ENCODE data around the gene KRT86.
"Not testable (repeated sequence)": the region's sequence is repeated elsewhere in the genome, so short reads cannot be mapped to it uniquely, and the experiment has no call there.

KRT86 gene

GRCh38 chr12:52342781-52343490, 68.5 kb downstream of the KRT86 start:
- no peak for DNase-seq (ENCODE audit: insufficient read length)
- no peak for FAIRE-seq
- no peak for TF ChIP-seq TAF1 (IDR thresholded peaks at IDR 0.05; ENCODE audit: borderline replicate concordance, low read depth, low read length)

- FAIRE-seq (no peak), DNase-seq (ENCODE audit: insufficient read length) (no peak)
- TF ChIP-seq POLR2A (IDR thresholded peaks at IDR 0.05; ENCODE audit: low read depth, low read length) (no peak), POLR2AphosphoS5 (IDR thresholded peaks at IDR 0.05; ENCODE audit: low read depth, low read length) (no peak), TAF1 (IDR thresholded peaks at IDR 0.05; ENCODE audit: borderline replicate concordance, low read depth, low read length) (no peak)
These were observed 69.1 kb downstream of the KRT86 start for GRCh38 chr12:52343550-52343949.

GRCh38 chr12:52344111-52344510, 69.7 kb downstream of the KRT86 start:
- TF ChIP-seq POLR2AphosphoS5 (IDR thresholded peaks at IDR 0.05; ENCODE audit: low read depth, low read length) (no peak), TAF1 (IDR thresholded peaks at IDR 0.05; ENCODE audit: borderline replicate concordance, low read depth, low read length) (no peak), POLR2A (IDR thresholded peaks at IDR 0.05; ENCODE audit: low read depth, low read length) (no peak)
- no peak for DNase-seq (ENCODE audit: insufficient read length)
- no peak for FAIRE-seq

- FAIRE-seq; DNase-seq (ENCODE audit: insufficient read length): not testable (repeated sequence)
These were observed 70.6 kb downstream of the KRT86 start for GRCh38 chr12:52345041-52345440.

- no peak for TF ChIP-seq TAF1 (IDR thresholded peaks at IDR 0.05; ENCODE audit: borderline replicate concordance, low read depth, low read length)
- TF ChIP-seq POLR2A (IDR thresholded peaks at IDR 0.05; ENCODE audit: low read depth, low read length), result no peak
- TF ChIP-seq POLR2AphosphoS5 (IDR thresholded peaks at IDR 0.05; ENCODE audit: low read depth, low read length), result no peak
- FAIRE-seq, result no peak
- no peak for DNase-seq (ENCODE audit: insufficient read length)
These were observed 72.1 kb downstream of the KRT86 start for GRCh38 chr12:52346593-52346992.

- no peak for FAIRE-seq
- TF ChIP-seq POLR2A (IDR thresholded peaks at IDR 0.05; ENCODE audit: low read depth, low read length) (no peak), TAF1 (IDR thresholded peaks at IDR 0.05; ENCODE audit: borderline replicate concordance, low read depth, low read length) (no peak), POLR2AphosphoS5 (IDR thresholded peaks at IDR 0.05; ENCODE audit: low read depth, low read length) (no peak)
- DNase-seq (ENCODE audit: insufficient read length), result no peak
These were observed 72.6 kb downstream of the KRT86 start for GRCh38 chr12:52347016-52347415.

- TF ChIP-seq POLR2AphosphoS5 (IDR thresholded peaks at IDR 0.05; ENCODE audit: low read depth, low read length) (no peak), TAF1 (IDR thresholded peaks at IDR 0.05; ENCODE audit: borderline replicate concordance, low read depth, low read length) (no peak), POLR2A (IDR thresholded peaks at IDR 0.05; ENCODE audit: low read depth, low read length) (no peak)
- DNase-seq (ENCODE audit: insufficient read length) (no peak), FAIRE-seq (no peak)
These were observed 73.4 kb downstream of the KRT86 start for GRCh38 chr12:52347551-52348510.

- DNase-seq (ENCODE audit: insufficient read length) (no peak), FAIRE-seq (no peak)
- TF ChIP-seq TAF1 (IDR thresholded peaks at IDR 0.05; ENCODE audit: borderline replicate concordance, low read depth, low read length), result no peak
- TF ChIP-seq POLR2A (IDR thresholded peaks at IDR 0.05; ENCODE audit: low read depth, low read length), result no peak
- TF ChIP-seq POLR2AphosphoS5 (IDR thresholded peaks at IDR 0.05; ENCODE audit: low read depth, low read length), result no peak
These were observed 74.8 kb downstream of the KRT86 start for GRCh38 chr12:52349196-52349595.

- FAIRE-seq (no peak), DNase-seq (ENCODE audit: insufficient read length) (no peak)
- TF ChIP-seq POLR2A (IDR thresholded peaks at IDR 0.05; ENCODE audit: low read depth, low read length) (no peak), TAF1 (IDR thresholded peaks at IDR 0.05; ENCODE audit: borderline replicate concordance, low read depth, low read length) (no peak)
These were observed 75.7 kb downstream of the KRT86 start for GRCh38 chr12:52350021-52350620.

GRCh38 chr12:52350786-52351185, 76.3 kb downstream of the KRT86 start:
- DNase-seq (ENCODE audit: insufficient read length) (no peak), FAIRE-seq (no peak)
- TF ChIP-seq POLR2A (IDR thresholded peaks at IDR 0.05; ENCODE audit: low read depth, low read length) (no peak), POLR2AphosphoS5 (IDR thresholded peaks at IDR 0.05; ENCODE audit: low read depth, low read length) (no peak), TAF1 (IDR thresholded peaks at IDR 0.05; ENCODE audit: borderline replicate concordance, low read depth, low read length) (no peak)

GRCh38 chr12:52351196-52352059, 77.0 kb downstream of the KRT86 start:
- DNase-seq (ENCODE audit: insufficient read length) (no peak), FAIRE-seq (no peak)
- TF ChIP-seq POLR2AphosphoS5 (IDR thresholded peaks at IDR 0.05; ENCODE audit: low read depth, low read length) (no peak), TAF1 (IDR thresholded peaks at IDR 0.05; ENCODE audit: borderline replicate concordance, low read depth, low read length) (no peak), POLR2A (IDR thresholded peaks at IDR 0.05; ENCODE audit: low read depth, low read length) (no peak)

Data from GM12892 (cell line).